HK-2 (cell line): Measurements from ENCODE around the gene SAFB.
"Not testable (repeated sequence)": the region's sequence is repeated elsewhere in the genome, so short reads cannot be mapped to it uniquely, and the experiment has no call there.

Experiments used
- DNase-seq: peaks from one replicate; pipeline ENCODE4 v3.0.0-alpha.2; 2018; ENCODE audit not compliant: unreplicated experiment

SAFB gene

DNA sequence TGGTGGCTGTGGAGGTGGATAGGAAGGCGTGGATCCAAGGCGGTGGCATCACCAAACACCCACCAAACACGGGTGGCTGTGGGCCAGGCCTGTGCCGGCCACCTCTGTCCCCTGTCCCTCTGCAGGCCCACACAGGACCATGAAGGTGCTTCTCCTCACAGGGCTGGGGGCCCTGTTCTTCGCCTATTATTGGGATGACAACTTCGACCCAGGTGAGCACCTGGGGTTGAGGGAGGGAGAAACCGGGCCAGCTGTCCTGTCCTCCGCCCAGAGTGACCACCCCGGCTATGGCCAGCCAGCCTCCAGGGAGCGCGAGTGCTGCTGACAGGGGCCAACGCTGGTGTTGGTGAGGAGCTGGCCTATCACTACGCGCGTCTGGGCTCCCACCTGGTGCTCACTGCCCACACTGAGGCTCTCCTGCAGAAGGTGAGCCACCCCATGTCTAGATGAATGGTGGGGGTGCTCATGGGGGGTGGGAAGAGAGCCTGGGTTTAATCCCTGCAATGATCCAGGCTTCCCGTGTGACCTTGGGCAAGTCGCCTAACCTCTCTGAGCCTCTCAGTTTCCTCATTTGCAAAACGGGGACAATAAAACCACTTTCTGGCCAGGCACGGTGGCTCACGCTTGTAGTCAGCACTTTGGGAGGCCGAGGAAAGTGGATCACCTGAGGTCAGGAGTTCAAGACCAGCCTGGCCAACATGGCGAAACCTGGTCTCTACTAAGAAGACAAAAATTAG is 62.0 kb downstream of the SAFB start:
- DNase-seq: no peak

DNA sequence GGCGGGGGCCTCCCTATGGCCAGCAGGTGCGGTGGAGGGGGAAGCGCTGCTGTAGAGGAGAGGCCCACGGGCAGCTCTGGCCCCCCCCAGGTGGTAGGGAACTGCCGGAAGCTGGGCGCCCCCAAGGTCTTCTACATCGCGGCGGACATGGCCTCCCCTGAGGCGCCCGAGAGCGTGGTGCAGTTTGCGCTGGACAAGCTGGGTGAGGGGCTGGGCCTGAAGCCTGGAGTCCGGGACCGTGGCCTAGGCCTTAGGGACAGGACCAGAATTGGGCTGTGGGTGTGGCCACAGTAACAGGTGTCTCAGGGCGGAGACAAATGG is 63.4 kb downstream of the SAFB start:
- no peak for DNase-seq

DNA sequence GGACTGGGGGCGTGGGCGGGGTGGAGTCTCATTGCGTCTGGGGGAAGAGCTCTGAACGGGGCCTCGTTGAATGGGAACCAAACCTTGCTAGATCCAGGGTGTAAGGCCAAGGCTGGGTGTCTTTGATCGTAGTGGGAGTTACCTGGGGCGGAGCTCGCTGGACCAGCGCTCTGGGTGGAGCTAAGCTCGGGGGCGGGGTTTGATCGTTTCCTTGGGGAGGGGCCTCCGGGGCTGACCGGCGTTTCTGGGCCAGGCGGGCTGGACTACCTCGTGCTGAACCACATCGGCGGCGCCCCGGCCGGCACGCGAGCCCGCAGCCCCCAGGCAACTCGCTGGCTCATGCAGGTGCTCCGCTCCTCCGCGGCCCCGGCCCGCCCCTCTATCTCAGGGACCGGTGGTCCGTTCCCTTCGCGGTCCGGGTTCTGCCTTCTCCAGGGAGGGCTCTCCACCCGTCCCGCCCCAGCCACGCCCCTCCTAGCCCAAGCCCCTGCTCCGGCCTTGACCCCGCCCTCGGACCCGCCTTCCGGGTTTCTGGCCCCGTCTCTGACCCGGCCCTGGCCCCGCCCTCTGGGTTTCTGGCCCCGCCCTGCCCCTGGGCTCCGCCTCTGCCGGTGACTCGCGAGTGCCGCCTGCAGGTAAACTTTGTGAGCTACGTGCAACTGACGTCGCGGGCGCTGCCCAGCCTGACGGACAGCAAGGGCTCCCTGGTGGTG is 63.9 kb downstream of the SAFB start:
- peak; percentile 98 for DNase-seq

DNA sequence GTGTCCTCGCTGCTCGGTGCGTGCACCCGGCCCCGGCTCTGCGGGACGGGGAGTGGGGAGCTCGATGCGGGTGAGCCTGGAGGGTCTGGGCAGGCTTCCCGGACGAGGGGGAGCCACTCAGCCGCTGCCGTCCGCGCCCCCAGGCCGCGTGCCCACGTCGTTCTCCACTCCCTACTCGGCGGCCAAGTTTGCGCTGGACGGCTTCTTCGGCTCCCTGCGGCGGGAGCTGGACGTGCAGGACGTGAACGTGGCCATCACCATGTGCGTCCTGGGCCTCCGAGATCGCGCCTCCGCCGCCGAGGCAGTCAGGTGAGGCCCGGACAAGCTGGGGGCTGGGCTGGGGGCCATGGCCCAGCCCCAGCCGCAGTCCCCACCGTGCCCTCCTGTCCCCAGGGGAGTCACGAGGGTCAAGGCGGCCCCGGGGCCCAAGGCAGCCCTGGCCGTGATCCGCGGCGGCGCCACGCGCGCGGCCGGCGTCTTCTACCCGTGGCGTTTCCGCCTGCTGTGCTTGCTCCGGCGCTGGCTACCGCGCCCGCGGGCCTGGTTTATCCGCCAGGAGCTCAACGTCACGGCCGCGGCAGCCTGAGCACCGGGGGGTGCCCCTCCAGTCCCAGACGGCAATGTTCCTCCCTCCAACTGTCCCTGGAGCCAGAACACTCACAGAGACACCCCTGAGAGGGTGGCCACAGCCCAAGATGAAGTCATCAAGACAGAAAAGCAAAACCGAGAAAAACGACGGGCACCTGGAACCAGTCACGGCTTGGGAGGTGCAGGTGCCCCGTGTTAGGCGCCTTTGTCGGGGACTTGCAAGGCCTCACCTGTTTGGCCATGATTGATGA is 64.7 kb downstream of the SAFB start:
- DNase-seq: no peak

DNA sequence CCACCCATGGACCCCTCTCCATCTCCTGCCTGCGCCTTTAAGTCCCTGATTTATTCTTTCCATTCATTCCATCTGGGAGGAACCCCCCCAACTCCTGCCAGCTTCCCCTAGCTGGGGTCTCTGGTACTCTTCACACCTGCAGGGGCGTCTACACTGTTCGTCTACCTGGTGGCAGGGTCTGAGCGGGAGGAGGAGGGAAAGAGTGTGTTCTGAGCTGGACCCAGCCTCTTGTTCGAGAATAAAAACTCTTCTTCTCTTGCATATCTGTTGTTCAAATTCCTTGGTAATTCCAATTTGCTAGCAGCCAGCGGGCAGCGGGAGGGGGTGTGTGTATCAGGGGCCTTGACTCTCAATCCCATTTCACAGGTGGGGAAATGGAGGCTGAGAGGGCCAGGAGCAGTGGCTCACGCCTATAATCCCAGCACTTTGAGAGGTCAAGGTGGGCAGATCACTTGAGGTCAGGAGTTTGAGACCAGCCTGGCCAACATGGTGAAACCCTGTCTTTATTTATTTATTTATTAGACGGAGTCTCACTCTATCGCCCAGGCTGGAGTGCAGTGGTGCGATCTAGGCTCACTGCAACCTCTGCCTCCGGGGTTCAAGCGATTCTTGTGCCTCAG is 65.5 kb downstream of the SAFB start:
- not testable (repeated sequence) for DNase-seq

DNA sequence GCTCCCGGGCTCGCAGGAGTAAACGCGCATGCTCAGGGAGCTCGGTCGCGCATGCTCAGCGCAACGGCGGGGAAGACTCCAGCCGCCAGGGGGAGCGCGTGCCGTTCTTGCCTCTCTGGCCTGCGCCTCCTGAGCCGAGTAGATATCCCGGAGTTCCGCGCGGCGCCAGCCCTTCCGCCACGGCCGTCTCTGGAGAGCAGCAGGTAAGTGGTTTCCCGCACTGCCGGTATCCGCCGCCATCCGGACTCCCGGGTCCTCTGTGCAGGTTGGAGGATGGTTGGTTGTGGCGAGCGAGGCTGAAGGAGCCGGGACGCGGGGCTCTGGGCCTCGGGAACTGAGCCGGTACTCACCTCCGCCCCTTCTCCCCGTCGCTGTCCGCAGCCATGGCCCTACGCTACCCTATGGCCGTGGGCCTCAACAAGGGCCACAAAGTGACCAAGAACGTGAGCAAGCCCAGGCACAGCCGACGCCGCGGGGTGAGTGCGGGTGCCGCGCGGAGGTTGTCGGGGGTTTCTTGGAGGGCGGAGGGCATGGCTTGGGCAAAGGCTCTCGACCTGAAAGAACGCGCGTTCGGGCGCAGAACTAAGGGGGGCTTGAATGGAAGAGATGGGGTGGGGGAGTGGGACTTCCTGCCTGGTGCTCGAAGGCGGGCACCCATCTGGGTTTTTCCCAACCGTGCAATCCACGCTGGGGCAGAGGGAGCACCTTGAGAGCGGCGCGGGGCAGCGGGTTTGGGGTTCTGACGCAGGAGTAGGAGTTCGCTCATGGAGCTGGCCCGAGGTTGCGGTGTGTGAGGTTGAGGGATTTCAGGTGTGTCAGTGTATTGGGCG is 67.5 kb downstream of the SAFB start, which contains the start of gene RPL36:
Gene RPL36 (plus strand): TSS at position 171 of the 830 bp plus-strand sequence. CDS start 213 bp downstream, at position 384.
- DNase-seq: peak; percentile 99

DNA sequence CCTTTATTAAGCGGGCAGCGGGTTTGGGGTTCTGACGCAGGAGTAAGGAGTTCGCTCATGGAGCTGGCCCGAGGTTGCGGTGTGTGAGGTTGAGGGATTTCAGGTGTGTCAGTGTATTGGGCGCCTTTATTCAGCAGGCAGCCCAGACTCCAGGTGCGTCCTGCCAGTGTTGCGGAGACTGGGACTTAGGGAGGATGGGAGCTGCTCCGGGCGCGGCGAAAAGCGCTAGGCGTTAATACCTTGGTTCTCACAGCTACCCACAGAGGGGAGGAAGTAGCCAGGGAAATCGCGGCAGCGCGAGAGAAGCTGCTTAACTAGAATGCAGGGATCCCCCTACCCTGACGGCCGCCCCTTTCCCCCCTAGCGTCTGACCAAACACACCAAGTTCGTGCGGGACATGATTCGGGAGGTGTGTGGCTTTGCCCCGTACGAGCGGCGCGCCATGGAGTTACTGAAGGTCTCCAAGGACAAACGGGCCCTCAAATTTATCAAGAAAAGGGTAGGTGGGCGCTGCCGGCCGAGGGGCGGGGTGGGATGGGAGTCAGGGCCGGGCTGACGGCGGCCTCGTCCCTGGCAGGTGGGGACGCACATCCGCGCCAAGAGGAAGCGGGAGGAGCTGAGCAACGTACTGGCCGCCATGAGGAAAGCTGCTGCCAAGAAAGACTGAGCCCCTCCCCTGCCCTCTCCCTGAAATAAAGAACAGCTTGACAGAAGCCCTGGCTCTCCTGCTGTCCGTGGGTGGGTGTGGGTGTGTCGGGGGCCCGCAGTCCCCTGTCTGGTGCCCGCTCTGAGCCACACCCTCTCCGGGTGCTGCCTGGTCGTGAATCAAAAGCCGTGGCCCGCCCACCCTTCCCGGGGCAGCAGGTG is 68.3 kb downstream of the SAFB start:
- DNase-seq: peak; percentile 76

DNA sequence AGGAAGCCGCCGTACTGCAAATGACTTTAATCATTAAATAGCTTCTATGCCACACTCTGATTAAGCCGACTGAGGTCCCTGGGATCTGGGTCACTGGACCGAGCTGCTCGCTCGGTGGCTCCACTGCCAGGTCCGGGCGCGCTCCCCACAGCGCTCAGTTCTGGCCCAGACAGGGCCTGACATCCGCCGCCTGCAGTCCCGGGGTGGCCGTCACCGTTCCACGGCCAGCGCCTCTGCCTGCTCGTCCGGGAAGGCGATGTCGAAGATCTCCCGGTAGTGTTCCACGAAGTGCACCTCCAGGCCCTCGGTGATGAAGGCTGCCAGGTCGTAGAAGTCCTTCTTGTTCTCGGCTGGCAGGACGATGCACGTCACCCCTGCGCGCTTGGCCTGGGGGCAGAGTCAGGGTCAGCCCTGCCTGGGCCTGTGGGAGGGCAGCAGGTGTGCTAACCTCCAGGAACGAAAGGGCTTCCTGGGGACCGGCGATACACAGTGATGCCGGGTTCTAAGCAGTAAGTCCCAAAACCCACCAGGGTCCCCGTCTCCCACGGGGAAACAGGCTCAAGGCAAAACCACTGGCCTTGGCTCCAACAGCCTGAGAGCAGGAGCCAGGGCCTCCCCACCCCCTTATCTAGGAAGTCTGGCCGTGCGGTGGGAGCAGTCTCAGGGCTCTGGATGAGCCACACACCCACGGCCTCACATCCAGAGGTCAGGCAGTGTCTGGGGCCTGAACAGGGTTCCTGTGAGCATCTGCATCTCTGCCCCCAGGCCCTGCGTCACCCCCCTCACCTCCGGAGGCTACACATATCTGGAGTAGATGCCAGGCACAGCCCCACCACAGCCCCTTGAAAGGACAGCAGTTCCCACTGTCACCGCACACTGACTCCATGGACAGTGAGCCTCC is 69.2 kb downstream of the SAFB start:
- no peak for DNase-seq

DNA sequence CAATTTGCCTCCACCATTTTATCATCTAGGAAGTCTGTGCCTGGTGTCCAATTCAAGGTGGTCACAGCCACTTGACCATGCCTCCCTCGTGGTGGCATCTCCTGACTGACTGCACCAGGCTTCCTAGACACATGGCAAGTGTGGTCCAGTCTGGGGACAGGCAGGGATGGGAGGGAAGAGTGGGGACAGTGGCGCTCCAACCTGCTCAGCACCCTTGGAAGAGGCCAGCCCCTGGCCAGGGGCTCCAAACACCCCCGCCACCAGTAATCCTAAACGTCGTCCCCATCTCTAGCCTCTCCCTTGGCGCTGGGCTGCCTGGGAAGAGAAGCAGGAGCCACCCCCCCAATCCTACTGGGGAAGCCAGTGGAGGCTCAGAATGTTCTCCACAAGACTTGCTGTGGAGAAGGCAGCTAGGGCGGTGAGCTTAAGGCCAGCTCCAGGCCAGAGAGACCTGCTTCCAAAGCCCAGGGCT is 69.9 kb downstream of the SAFB start:
- no peak for DNase-seq

DNA sequence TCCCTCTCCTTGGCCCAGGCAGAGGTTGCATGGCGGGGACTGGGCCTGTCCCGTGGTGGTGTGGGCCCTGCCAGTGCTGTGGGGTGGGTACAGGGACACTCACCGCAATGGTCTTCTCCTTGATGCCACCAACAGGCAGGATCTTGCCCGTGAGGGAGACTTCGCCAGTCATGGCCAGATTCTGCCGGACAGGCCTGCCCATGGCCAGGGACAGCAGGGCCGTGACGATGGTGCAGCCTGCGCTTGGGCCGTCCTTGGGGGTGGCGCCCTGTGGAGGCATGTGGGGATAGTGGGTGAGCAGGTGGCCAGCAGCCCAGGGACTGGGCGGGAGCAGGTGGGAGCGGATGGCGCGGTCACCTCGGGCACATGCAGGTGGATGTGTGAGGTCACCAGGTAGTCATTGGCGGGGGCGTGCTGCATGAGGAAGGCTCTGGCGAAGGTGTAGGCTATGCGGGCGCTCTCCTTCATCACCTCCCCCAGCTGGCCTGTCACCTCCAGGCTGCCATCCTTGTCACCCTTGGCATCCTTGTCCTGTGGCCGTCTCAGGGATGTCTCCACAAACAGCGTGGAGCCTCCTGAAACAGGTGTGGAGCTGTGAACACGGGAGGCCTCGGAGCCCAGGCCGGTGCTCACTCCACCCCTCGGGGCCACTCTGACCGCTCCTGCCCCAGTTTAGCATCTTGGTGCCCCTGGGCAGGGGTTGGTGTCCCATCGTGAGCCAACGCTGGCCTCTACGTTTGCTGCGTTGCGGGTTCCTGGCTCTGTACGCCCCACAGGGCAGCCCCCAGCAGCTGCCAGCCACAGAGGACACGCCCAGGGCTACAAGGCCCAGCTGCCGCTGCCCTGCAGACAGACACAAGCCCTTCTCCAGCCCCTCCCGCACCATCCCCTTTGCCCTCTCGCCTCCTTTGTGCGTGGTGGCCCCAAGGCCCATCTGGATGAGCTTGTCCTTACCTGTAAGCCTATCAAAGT is 70.6 kb downstream of the SAFB start:
- no peak for DNase-seq

DNA sequence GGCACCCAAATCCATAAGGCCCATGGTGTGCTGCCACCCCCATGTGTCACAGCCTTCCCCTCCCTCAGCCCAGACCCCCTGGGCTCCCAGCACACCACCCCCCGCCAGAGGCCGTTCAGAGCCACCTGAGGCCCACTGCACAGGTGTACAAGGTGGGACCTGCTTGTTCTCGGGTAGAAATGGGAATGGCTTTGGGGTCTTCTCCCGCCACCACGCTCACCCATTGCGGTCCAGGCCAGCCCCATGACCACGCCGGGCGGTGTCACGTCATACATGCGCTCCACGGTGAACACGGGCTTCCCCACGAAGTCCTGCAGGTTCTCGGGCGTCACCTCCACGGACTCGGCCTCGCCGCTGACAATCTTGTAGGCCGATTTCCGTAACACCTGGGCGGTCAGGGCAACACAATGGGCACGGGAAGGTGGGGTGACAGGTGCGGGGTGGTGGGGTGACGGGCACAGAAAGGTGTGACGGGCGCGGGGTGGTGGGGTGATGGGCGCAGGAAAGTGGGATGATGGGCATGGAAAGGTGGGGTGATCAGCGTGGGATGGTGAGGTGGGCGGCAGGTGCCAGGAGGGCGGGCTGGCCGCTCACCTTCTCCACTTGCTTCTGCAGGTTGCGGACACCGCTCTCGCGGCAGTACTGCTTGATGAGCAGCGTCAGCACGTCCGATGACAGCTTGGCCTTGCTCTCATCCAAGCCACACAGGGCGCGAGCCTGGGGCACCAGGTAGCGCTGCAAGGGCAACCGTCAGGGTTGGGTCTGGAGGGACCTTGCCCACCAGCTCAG is 71.5 kb downstream of the SAFB start:
- no peak for DNase-seq

DNA sequence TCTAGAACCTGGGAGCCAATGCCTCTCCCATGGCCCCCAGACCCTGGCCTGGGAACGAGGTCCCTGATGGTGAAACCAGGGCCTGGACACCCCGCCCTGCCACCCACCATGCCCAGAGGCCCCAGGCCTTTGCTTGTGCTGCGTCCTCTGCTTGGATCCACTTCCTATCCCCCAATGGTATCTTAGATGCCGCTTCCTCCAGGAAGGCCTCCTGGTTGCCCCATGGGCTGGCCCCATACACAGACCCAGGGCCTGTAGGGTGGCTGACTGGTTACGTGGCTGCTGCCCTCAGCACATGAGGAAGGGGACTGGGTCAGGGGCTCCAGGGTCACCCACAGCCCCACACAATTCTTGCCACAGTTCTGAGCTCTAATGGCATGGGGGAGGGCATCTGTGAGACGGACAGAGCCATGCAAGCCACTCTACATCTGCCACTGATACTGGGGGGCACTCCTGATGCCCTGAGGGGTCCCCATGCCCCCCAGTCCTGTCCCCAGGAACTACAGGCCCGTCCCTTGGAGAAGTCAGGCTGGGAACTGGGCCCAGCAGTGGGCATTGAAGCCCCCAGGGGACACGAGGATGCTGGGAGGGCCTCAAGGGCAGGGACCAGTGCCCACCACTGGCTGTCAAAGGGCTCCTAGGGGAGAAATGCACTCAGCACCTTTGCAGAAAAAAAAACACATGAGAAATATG is 72.2 kb downstream of the SAFB start:
- no peak for DNase-seq

DNA sequence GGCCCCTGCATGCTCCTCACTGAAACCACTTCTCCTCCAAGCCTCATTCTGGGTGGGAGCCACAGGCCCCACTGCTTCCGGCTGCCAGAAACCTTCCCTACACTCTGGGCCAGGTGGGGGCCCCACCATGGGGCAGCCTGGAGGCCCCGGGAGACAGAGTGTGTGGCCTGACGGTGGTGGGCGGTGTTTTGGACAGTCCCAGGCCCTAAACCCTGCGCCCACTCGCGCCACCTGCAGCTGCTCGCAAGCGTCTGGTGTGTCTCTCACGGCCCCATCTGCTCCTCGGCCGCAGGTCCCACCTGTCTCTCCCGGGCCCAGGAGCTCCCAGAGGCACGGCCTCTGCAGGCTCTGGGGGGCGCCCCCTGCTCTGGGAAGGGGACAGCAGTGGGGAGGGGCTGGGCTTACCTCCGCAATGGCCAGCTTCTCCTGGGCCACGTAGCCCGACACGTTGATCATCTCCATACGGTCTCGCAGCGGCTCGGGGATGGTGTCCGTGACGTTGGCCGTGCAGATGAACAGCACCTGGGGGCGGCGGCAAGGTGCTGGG is 72.8 kb downstream of the SAFB start:
- no peak for DNase-seq

DNA sequence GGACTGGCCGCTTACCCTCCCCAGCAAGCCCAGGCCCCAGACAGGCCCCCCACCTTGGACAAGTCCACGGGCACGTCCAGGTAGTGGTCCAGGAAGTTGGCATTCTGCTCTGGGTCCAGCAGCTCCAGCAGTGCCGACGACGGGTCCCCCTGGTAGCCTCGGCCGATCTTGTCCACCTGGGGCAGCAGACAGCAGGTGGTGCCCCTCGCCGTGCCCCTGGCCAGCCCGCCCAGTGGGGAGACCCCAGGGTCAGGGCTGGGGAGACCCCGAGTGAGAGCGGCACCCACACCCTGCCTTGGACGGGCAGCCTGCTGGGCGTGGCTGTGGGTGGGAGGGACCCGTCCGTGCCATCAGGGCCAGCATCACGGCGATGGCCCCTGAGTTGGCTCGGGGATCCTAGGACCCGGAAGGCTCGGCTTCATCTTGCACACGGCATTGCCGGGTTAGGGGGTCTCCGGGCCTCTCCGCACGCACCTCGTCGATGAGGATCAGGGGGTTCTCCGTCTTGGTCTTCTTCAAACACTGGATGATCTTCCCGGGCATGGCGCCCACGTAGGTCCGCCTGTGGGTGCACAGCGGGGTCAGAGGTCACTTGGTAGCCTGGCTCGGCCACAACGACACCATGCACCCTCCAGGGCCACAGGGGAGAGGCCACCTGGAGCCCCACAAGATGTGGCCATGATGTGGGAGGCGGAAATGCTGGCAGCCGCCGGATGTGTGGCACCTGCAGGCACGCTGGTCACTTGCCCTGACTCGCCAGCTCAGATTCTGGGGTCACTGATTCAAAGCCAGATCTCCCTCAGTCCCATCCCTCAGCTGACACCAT is 73.5 kb downstream of the SAFB start:
- no peak for DNase-seq
